Neural cell (in vitro differentiated cells): ENCODE measurements around the gene UCP3. TPM values are rescaled to one million over a fixed set of nuclear protein-coding genes. Genes with fewer than 3 reads are reported as not detected.

Source experiments
- polyA plus RNA-seq: library from polyadenylated mRNA; depleted of rRNA; stranded (reverse); fragments of >200 nt; gene quantifications from 2 replicates; pipeline ENCODE4 v1.2.3, GENCODE V29; 2014

Gene UCP3
- polyA plus RNA-seq, 1 donor from 2014 or later, result 7.8 TPM

Other genes starting within 250 kb of the UCP3 start
- gene RAB6A, start 248.0 kb downstream of the UCP3 start, polyA plus RNA-seq, result 155 and 207 TPM in 2 replicates
- gene MRPL48, start 221.2 kb downstream of the UCP3 start, polyA plus RNA-seq, result 98.3 and 99.9 TPM in 2 replicates
- gene COA4, start 132.2 kb downstream of the UCP3 start, polyA plus RNA-seq, result 81.8 and 108 TPM in 2 replicates
- 80.3 and 86.9 TPM in 2 replicates for gene PAAF1, start 132.1 kb downstream of the UCP3 start, polyA plus RNA-seq
- gene DNAJB13, start 58.1 kb downstream of the UCP3 start, polyA plus RNA-seq, result not detected in 2 replicates
- not detected in 2 replicates for gene UCP2, start 26.2 kb downstream of the UCP3 start, polyA plus RNA-seq
- gene C2CD3, start 161.9 kb upstream of the UCP3 start, polyA plus RNA-seq, result 11.4 and 13.2 TPM in 2 replicates
- gene PPME1, start 162.2 kb upstream of the UCP3 start, polyA plus RNA-seq, result 49.5 and 59.4 TPM in 2 replicates